Measurements from ENCODE around the gene CXCL14. TPM values are rescaled to one million over a fixed set of nuclear protein-coding genes. Genes with fewer than 3 reads are reported as not detected.

Gene CXCL14
- total and polyA plus RNA-seq, 2 of the 13 experiments (the other 11 are each of a cell fraction or from before 2014, with no cell fraction given), result not detected

GRCh38 chr5:135626636-135627035 is 47.8 kb upstream of the CXCL14 start (continued):
- TF ChIP-seq ZBTB10 (CRISPR knock-in tag; IDR thresholded peaks at IDR 0.05; ENCODE audit: borderline replicate concordance), result no peak

GRCh38 chr5:135625961-135626360 is 47.2 kb upstream of the CXCL14 start:
- H3K4me1 ChIP-seq (ENCODE audit: insufficient read depth, low read length), result no peaks in the 10 kb centered on the region
- BruUV-seq (replicated peaks), result no TSS peak
- no peak overlapping the region for H2AFZ ChIP-seq (ENCODE audit: low read length)
- H3K4me2 ChIP-seq (ENCODE audit: low read depth, low read length), result no peak overlapping the region
- DNase-seq (ENCODE audit: low spot score) (no peak), FAIRE-seq (no peak), ATAC-seq (no peak)
- no peaks in the 10 kb centered on the region; a peak in 2 of 5 replicates for H3K27me3 ChIP-seq (ENCODE audit: control insufficient read depth in 1 of 2, insufficient read depth in 2 of 2, low read length in 2 of 2)
- H3K9ac ChIP-seq (ENCODE audit: insufficient read depth, low read depth, low read length), result no peak overlapping the region
- H3K79me2 ChIP-seq (ENCODE audit: insufficient read depth, low read length), result no peaks in the 10 kb centered on the region
- H4K20me1 ChIP-seq (ENCODE audit: insufficient read depth, low read length), result no peaks in the 10 kb centered on the region
- WGBS (ENCODE audit: low lambda C conversion rate), result 6% methylated on average over 3 of the region's 3 CpGs
- CTCF ChIA-PET (ENCODE audit: low intra/inter-chr PET ratio, low total read pairs), result no interaction called here
- H3K4me3 ChIP-seq (replicated peaks in 1 of 3; ENCODE audit: insufficient read depth in 1 of 3, low read depth in 2 of 3, low read length in 3 of 3), result no peak overlapping the region
- in situ Hi-C loops (cut with HindIII; ENCODE audit: extremely low pct_ligation_motif_present, low pct_unique_long_range_greater_than_20kb) (no loop called here), intact Hi-C loops (cut with micrococcal nuclease; ENCODE audit: unreplicated experiment) (no loop called here)
- no peak overlapping the region for H3K27ac ChIP-seq (ENCODE audit: extremely low read length, insufficient read depth, low read length)
- no peaks in the 10 kb centered on the region for H3K9me3 ChIP-seq (ENCODE audit: low read length)
- no peaks in the 10 kb centered on the region for H3K36me3 ChIP-seq (replicated peaks in 1 of 2; ENCODE audit: control insufficient read depth in 1 of 2, insufficient read depth in 2 of 2, low read length in 2 of 2)
- POLR2A ChIA-PET, result no interaction called here
- no peak for TF ChIP-seq NFKBIZ (CRISPR knock-in tag; IDR thresholded peaks at IDR 0.05)
- no peak for TF ChIP-seq FUBP1 (CRISPR knock-in tag; IDR thresholded peaks at IDR 0.05; ENCODE audit: borderline replicate concordance)
- TF ChIP-seq ZNF354B (CRISPR knock-in tag; IDR thresholded peaks at IDR 0.05), result no peak
- TF ChIP-seq MTA3 (CRISPR knock-in tag; IDR thresholded peaks at IDR 0.05), result no peak
- TF ChIP-seq AKNA (CRISPR knock-in tag; IDR thresholded peaks at IDR 0.05; ENCODE audit: borderline replicate concordance), result no peak
- TF ChIP-seq SP1 (IDR thresholded peaks at IDR 0.05), result no peak
- no peak for TF ChIP-seq SP1 (CRISPR knock-in tag; IDR thresholded peaks at IDR 0.05)
- TF ChIP-seq ZNF639 (CRISPR knock-in tag; conservative IDR thresholded peaks at IDR 0.05), result no peak
- TF ChIP-seq STAG1 (CRISPR knock-in tag; IDR thresholded peaks at IDR 0.05), result no peak
- TF ChIP-seq ZNF782 (CRISPR knock-in tag; IDR thresholded peaks at IDR 0.05; ENCODE audit: borderline replicate concordance), result no peak

Data from HepG2 (cell line).